Activated naive CD8-positive, alpha-beta T cell (primary cell): ENCODE results near the gene TMEM156.
A peak's percentile ranks its signal among the peaks of the same experiment; 100 is the strongest.
"Not testable (repeated sequence)": the region's sequence is repeated elsewhere in the genome, so short reads cannot be mapped to it uniquely, and the experiment has no call there.

Experiments
- H3K27ac Mint-ChIP-seq: one replicate; pipeline ENCODE4 v1.8.0; 2021; ENCODE audit warnings: mixed read lengths
- H3K27me3 Mint-ChIP-seq: one replicate; pipeline ENCODE4 v1.8.0; 2021; ENCODE audit warnings: mixed read lengths
- H3K36me3 Mint-ChIP-seq: one replicate; pipeline ENCODE4 v1.8.0; 2021; ENCODE audit warnings: mixed read lengths
- H3K4me1 Mint-ChIP-seq: one replicate; pipeline ENCODE4 v1.8.0; 2021; ENCODE audit warnings: low read depth, mixed read lengths
- H3K4me3 Mint-ChIP-seq: one replicate; pipeline ENCODE4 v1.8.0; 2021; ENCODE audit warnings: mild to moderate bottlenecking, mixed read lengths
- H3K9me3 Mint-ChIP-seq: one replicate; pipeline ENCODE4 v1.8.0; 2021; ENCODE audit warnings: low read depth, mixed read lengths

The TMEM156 gene

GRCh38 chr4:39048311-39048710, 16.1 kb upstream of the TMEM156 start:
- peak overlapping the region; percentile 68 for H3K27ac Mint-ChIP-seq
- peaks cover 56% of the 10 kb centered on the region for H3K4me1 Mint-ChIP-seq
- no peaks in the 10 kb centered on the region for H3K9me3 Mint-ChIP-seq
- H3K4me3 Mint-ChIP-seq: peak overlapping the region; percentile 48
- peaks cover 2% of the 10 kb centered on the region for H3K36me3 Mint-ChIP-seq
- H3K27me3 Mint-ChIP-seq: no peaks in the 10 kb centered on the region

- Mint-ChIP-seq H3K36me3 (peaks cover 2% of the 10 kb centered on the region), H3K4me1 (peaks cover 56% of the 10 kb centered on the region), H3K4me3 (peak overlapping the region; percentile 48), H3K9me3 (no peaks in the 10 kb centered on the region), H3K27ac (peak overlapping the region; percentile 68), H3K27me3 (no peaks in the 10 kb centered on the region)
Measured at GRCh38 chr4:39047681-39048080, 15.5 kb upstream of the TMEM156 start.

DNA sequence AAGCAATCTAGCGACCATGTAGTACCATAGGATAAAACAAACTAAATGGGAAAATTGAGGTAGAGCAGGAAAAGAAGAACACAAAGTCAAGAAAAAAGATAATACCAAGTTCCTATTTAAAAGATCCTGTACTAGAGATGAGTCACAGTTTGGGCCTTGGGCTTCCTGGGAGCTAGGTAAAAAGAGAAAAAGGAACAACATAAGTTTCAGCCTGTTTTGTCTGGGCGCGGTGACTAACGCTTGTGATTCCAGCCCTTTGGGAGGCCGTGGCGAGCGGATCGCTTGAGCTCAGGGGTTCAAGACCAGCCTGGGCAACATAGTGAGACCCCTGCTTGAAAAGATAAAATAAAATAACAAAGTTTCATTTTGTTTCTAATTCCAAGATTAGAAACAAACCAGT, 14.0 kb upstream of the TMEM156 start:
- Mint-ChIP-seq H3K27me3 (no peaks in the 10 kb centered on the region), H3K4me3 (peak overlapping the region; percentile 94), H3K9me3 (no peaks in the 10 kb centered on the region), H3K4me1 (peaks cover 57% of the 10 kb centered on the region), H3K36me3 (peaks cover 2% of the 10 kb centered on the region), H3K27ac (peak overlapping the region; percentile 94)

- peak overlapping the region; percentile 94 for H3K27ac Mint-ChIP-seq
- no peaks in the 10 kb centered on the region for H3K9me3 Mint-ChIP-seq
- H3K36me3 Mint-ChIP-seq: peaks cover 2% of the 10 kb centered on the region
- peaks cover 56% of the 10 kb centered on the region for H3K4me1 Mint-ChIP-seq
- H3K27me3 Mint-ChIP-seq: no peaks in the 10 kb centered on the region
- peak overlapping the region; percentile 94 for H3K4me3 Mint-ChIP-seq
Measured at GRCh38 chr4:39045827-39046221, 13.6 kb upstream of the TMEM156 start.

- Mint-ChIP-seq H3K9me3 (no peaks in the 10 kb centered on the region), H3K27ac (peak overlapping the region; percentile 94), H3K27me3 (no peaks in the 10 kb centered on the region), H3K4me1 (peaks cover 52% of the 10 kb centered on the region), H3K4me3 (peak overlapping the region; percentile 94), H3K36me3 (peaks cover 2% of the 10 kb centered on the region)
Measured at GRCh38 chr4:39044956-39045826, 13.0 kb upstream of the TMEM156 start.

DNA sequence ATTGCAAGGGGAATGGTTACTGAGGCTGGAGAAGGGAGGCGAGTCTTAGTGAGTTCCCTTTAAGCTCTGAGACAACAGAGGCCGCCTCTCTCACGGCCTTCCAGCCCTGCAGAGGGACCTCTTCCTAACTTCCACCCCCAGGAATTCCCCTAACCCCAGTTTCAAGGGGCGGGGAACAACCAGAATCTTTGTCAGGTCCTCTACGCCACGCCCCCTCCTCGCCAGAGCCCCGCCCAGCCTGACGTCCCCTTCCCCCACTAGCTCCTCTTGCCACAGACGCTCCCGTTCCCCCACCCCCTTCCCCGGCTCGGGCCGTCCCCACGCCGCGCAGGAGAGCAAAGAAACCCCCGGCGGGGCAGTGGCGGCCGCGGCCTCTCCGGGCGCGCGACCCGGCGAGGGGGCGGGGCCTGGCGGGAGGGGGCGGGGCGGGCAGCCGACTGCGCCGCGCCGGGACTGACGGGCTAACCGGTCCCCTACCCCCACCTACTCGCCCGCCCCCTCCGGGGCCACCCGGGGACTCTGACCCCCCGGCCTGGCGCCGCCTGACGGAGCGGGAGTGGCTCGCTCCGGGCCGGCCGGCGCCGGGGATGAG, 12.3 kb upstream of the TMEM156 start:
- Mint-ChIP-seq H3K27ac (peak overlapping the region; percentile 89), H3K4me1 (peaks cover 50% of the 10 kb centered on the region), H3K27me3 (no peaks in the 10 kb centered on the region), H3K9me3 (no peaks in the 10 kb centered on the region), H3K4me3 (peak overlapping the region; percentile 90), H3K36me3 (peaks cover 2% of the 10 kb centered on the region)

GRCh38 chr4:39043861-39044363, 11.7 kb upstream of the TMEM156 start:
- Mint-ChIP-seq H3K4me3 (peak overlapping the region; percentile 90), H3K27ac (peak overlapping the region; percentile 89), H3K9me3 (no peaks in the 10 kb centered on the region), H3K27me3 (no peaks in the 10 kb centered on the region), H3K4me1 (peaks cover 47% of the 10 kb centered on the region), H3K36me3 (peaks cover 2% of the 10 kb centered on the region)

DNA sequence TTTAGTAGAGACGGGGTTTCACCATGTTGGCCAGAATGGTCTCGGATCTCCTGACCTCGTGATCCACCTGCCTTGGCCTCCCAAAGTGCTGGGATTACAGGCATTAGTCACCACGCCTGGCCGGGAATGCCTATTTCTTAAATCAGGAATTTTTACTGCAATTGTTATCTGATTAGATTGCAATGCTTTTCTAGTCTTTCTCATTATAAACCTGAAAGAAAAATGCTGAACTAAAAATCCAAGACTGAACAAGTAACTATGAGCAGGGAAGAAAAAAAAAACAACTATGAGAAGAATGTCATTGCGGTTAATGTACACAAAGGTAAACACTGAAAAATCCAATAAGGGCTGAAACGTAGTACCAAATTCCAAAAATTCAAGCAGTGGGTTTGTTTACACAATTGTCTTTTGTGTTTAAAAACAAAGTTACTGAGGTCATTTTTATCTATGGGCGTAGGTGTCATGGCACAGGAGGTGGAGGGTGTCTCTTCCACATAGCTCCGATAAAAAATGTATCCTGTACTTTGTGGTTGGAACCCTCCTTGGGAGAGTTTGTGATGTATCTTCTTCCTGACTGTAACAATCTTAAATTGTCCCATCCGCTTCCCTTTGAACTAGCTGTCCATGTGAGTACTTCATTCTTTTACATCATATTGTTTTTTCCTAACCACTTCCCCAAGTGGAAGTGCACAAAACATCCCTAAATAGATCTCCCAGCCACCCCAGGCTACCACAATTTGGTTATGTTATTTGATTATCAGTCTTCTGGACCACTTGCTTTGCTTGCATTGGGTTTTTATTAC, 11.1 kb upstream of the TMEM156 start:
- Mint-ChIP-seq H3K9me3 (no peaks in the 10 kb centered on the region), H3K27me3 (no peaks in the 10 kb centered on the region), H3K36me3 (peaks cover 2% of the 10 kb centered on the region), H3K27ac (peak overlapping the region; percentile 89), H3K4me1 (peaks cover 41% of the 10 kb centered on the region), H3K4me3 (peak overlapping the region; percentile 90)

- peak overlapping the region; percentile 2 for H3K4me3 Mint-ChIP-seq
- peak overlapping the region; percentile 29 for H3K27ac Mint-ChIP-seq
- H3K36me3 Mint-ChIP-seq: no peaks in the 10 kb centered on the region
Measured at GRCh38 chr4:39042366-39042765, 10.2 kb upstream of the TMEM156 start.

DNA sequence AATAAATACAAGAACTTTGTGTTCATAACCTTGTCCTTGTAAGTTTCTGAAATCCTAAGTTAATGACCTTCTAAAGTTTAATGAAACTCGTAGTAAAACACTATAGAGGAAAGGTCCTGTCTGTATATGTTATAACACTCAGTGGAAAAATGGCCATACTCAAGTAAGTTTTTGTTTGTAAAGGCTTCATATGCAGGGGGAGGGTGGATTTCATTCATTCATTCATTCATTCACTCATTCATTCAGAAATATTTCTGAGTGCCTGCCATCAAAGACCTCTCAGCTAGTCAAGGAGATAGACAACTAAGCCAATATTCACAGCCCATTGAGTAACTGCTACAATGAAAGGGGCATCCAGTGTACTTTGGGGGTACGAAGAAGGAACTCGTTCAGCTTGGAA, 6.9 kb upstream of the TMEM156 start:
- H3K9me3 Mint-ChIP-seq: no peaks in the 10 kb centered on the region
- no peak overlapping the region for H3K27ac Mint-ChIP-seq
- no peaks in the 10 kb centered on the region for H3K27me3 Mint-ChIP-seq
- H3K36me3 Mint-ChIP-seq: no peaks in the 10 kb centered on the region
- peaks cover 29% of the 10 kb centered on the region for H3K4me1 Mint-ChIP-seq
- H3K4me3 Mint-ChIP-seq: no peak overlapping the region

More at GRCh38 chr4:39042366-39042765, 10.2 kb upstream of the TMEM156 start:
- Mint-ChIP-seq H3K9me3 (no peaks in the 10 kb centered on the region), H3K27me3 (no peaks in the 10 kb centered on the region), H3K4me1 (peaks cover 36% of the 10 kb centered on the region)

GRCh38 chr4:39037941-39038340, 5.7 kb upstream of the TMEM156 start:
- Mint-ChIP-seq H3K27ac (no peak overlapping the region), H3K36me3 (no peaks in the 10 kb centered on the region), H3K4me3 (no peak overlapping the region), H3K9me3 (no peaks in the 10 kb centered on the region), H3K4me1 (peaks cover 25% of the 10 kb centered on the region), H3K27me3 (no peaks in the 10 kb centered on the region)

- Mint-ChIP-seq H3K36me3 (no peaks in the 10 kb centered on the region), H3K4me3 (no peak overlapping the region), H3K27ac (no peak overlapping the region), H3K9me3 (no peaks in the 10 kb centered on the region), H3K27me3 (no peaks in the 10 kb centered on the region), H3K4me1 (peaks cover 30% of the 10 kb centered on the region)
Measured at GRCh38 chr4:39037491-39037825, 5.2 kb upstream of the TMEM156 start.

- H3K4me1 Mint-ChIP-seq: peaks cover 34% of the 10 kb centered on the region
- no peak overlapping the region for H3K4me3 Mint-ChIP-seq
- H3K27ac Mint-ChIP-seq: no peak overlapping the region
- no peaks in the 10 kb centered on the region for H3K36me3 Mint-ChIP-seq
- no peaks in the 10 kb centered on the region for H3K9me3 Mint-ChIP-seq
- H3K27me3 Mint-ChIP-seq: no peaks in the 10 kb centered on the region
Measured at GRCh38 chr4:39036172-39036571, 4.0 kb upstream of the TMEM156 start.

GRCh38 chr4:39031590-39032020, 604 bp downstream of the TMEM156 start:
- H3K36me3 Mint-ChIP-seq, H3K9me3 Mint-ChIP-seq, H3K27me3 Mint-ChIP-seq: not testable (repeated sequence)
- H3K4me1 Mint-ChIP-seq: peaks cover 59% of the 10 kb centered on the region
- H3K4me3 Mint-ChIP-seq: peak overlapping the region; percentile 87
- H3K27ac Mint-ChIP-seq: peak overlapping the region; percentile 66

DNA sequence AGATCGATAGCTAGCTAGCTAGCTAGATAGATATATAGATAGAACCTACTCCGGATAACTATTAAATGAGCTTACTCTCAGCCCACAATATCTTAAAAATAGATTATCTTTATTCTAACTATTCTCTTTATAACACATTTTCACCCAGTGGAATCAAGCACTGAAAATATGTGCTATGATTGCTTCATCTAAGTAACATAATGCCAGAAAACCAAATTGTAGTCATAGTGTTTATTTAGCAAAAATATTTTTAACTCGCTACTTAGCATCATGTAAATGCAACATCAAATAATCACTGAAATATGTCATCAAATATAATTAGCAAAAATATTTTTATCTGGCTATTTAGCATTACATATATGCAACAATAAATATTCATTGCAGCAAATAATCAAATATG, 1.5 kb downstream of the TMEM156 start:
- H3K27me3 Mint-ChIP-seq: no peaks in the 10 kb centered on the region
- H3K9me3 Mint-ChIP-seq: no peaks in the 10 kb centered on the region
- H3K4me1 Mint-ChIP-seq: peaks cover 63% of the 10 kb centered on the region
- H3K4me3 Mint-ChIP-seq: peak overlapping the region; percentile 87
- no peaks in the 10 kb centered on the region for H3K36me3 Mint-ChIP-seq
- H3K27ac Mint-ChIP-seq: peak overlapping the region; percentile 81
